Vagina (tissue), 2 donors: ENCODE data around the gene TANC2. TPM values are rescaled to one million over a fixed set of nuclear protein-coding genes. Genes with fewer than 3 reads are reported as not detected.

ENCODE experiments used
- DNase-seq, 2 donors: peaks; one replicate each; pipeline ENCODE4 v3.0.0-alpha.2; 2017; ENCODE audit errors: extremely low spot score in 2 of 2
- H3K27ac ChIP-seq: fragments of 200-600 bp; sonication (generic); one replicate; pipeline ENCODE4 v1.5.1; 2019
- H3K27me3 ChIP-seq: fragments of 200-600 bp; sonication (generic); one replicate; pipeline ENCODE4 v1.5.1; 2019
- H3K36me3 ChIP-seq, 2 donors: fragments of 200-600 bp; sonication (generic); one replicate each; pipeline ENCODE4 v1.5.1; 2017 to 2019
- H3K4me1 ChIP-seq: fragments of 200-600 bp; sonication (generic); one replicate; pipeline ENCODE4 v1.5.1; 2019
- H3K4me3 ChIP-seq, 2 donors: fragments of 200-600 bp; sonication (generic); 1 replicate in 1 of 2; 2 replicates in 1 of 2; pipeline ENCODE4 v1.5.1; 2016 to 2019
- H3K9me3 ChIP-seq: fragments of 200-600 bp; sonication (generic); one replicate; pipeline ENCODE4 v1.5.1; 2019
- POLR2A ChIP-seq, 2 donors: fragments of 450-650 bp; IDR thresholded peaks; one replicate each; pipeline ENCODE4 v1.6.1; 2017; ENCODE audit warnings: antibody characterized with exemption in 2 of 2, mild to moderate bottlenecking in 2 of 2, moderate library complexity in 2 of 2
- POLR2AphosphoS5 ChIP-seq, 2 donors: sonication (generic); formaldehyde crosslinking; IDR thresholded peaks; one replicate each; pipeline ENCODE4 v1.9.0; 2017; ENCODE audit warnings: antibody characterized with exemption in 2 of 2, mild to moderate bottlenecking in 2 of 2, low read depth in 1 of 2; ENCODE audit not compliant: insufficient read depth in 1 of 2
- intact Hi-C: fragments of 100-400 bp; cut with DNase I; formaldehyde crosslinking; loops from one replicate; pipeline ENCODE4 v1.15.1; 2023
- total RNA-seq: library from RNA; depleted of rRNA; stranded (reverse); fragments of >200 nt; gene quantifications from one replicate; pipeline ENCODE4 v1.2.3, GENCODE V29; 2016
- TF ChIP-seq, protein P1 (sequence below), 3 experiments: fragments of 450-650 bp in 2 of 3; fragments of 200-600 bp in 1 of 3; sonication (generic) in 1 of 3; IDR thresholded peaks; one replicate each; pipeline ENCODE4 v1.5.1; 2017 to 2019; ENCODE audit warnings: antibody characterized with exemption in 3 of 3, mild to moderate bottlenecking in 2 of 3, moderate library complexity in 2 of 3

Gene TANC2
- total RNA-seq, 1 donor from 2014 or later = 45.7 TPM

DNA sequence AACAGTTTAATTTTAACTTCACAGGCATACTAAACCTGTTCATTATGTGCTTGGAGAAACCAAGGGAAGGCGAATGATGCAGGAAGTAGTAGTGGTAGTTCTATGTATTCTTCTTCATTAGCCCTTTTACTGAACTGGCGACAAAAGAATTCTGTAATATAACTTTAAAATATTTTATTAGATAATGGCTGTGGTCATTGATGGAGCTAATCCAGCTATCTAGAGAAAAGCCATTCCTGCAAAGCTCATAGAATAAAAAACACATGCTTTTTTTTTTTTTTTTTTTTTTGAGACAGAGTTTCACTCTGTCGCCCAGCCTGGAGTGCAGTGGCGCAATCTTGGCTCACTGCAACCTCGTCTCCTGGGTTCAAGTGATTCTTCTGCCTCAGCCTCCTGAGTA, 23.5 kb downstream of the TANC2 start:
- TF ChIP-seq POLR2AphosphoS5 (IDR thresholded peaks at IDR 0.05; ENCODE audit: insufficient read depth in 1 of 2, low read depth in 1 of 2) (no peak), POLR2A (IDR thresholded peaks at IDR 0.05) (no peak)
- TF ChIP-seq, protein P1, sequence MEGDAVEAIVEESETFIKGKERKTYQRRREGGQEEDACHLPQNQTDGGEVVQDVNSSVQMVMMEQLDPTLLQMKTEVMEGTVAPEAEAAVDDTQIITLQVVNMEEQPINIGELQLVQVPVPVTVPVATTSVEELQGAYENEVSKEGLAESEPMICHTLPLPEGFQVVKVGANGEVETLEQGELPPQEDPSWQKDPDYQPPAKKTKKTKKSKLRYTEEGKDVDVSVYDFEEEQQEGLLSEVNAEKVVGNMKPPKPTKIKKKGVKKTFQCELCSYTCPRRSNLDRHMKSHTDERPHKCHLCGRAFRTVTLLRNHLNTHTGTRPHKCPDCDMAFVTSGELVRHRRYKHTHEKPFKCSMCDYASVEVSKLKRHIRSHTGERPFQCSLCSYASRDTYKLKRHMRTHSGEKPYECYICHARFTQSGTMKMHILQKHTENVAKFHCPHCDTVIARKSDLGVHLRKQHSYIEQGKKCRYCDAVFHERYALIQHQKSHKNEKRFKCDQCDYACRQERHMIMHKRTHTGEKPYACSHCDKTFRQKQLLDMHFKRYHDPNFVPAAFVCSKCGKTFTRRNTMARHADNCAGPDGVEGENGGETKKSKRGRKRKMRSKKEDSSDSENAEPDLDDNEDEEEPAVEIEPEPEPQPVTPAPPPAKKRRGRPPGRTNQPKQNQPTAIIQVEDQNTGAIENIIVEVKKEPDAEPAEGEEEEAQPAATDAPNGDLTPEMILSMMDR (IDR thresholded peaks at IDR 0.05) = no peak
- Histone ChIP-seq H3K36me3 (no peaks in the 10 kb centered on the region), H3K4me3 (no peak overlapping the region), H3K27ac (no peak overlapping the region), H3K4me1 (no peaks in the 10 kb centered on the region), H3K9me3 (no peaks in the 10 kb centered on the region), H3K27me3 (no peaks in the 10 kb centered on the region)
- intact Hi-C loops = no loop called here
- no peak for DNase-seq

DNA sequence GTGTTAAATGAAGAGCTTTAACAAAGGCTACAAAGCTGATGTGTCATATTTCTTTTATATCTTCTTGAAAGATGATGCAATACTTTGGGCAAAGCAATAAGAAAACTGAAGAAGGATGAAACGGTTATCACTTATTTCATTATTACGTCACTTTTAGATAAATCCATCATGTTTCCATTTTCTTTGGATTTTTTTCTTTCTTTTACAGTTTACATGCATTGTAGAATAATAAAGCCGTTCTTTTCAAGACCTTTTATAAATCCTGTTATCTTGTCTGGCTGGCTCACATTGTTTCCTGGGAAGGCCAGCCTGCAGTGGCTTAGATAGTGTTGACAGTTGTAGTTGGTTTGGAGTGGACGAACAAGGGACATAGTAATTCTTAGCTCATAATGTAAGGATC, 28.9 kb downstream of the TANC2 start:
- no peak overlapping the region for H3K4me3 ChIP-seq
- TF ChIP-seq, protein P1 (IDR thresholded peaks at IDR 0.05) = no peak
- no peak for TF ChIP-seq POLR2A (IDR thresholded peaks at IDR 0.05)
- no peak for TF ChIP-seq POLR2AphosphoS5 (IDR thresholded peaks at IDR 0.05; ENCODE audit: insufficient read depth in 1 of 2, low read depth in 1 of 2)

DNA sequence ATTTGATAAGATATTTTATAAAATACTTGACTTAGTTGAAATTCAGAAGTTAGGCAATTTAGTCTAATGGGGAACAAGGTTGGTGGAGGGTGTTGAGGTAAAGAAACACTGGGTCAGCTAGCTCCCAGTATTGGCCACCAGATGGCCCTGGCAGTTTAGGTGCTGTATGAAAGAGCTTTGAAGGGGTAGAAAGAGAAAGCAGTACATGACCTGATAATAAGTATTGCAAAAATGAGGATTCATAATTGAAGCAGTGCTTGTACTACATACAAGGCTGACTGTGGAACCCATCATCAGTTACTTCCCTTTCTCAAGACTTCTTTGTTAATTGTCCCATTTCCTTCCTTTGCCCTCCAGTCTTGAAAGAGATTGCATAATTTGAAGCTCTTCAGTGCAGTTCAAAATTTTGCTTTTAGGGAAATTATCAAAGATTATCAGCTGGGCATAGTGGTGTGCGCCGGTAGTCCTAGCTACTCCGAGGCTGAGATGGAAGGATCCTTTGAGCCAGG, 29.4 kb downstream of the TANC2 start:
- Histone ChIP-seq H3K27me3 (no peaks in the 10 kb centered on the region), H3K4me3 (no peak overlapping the region), H3K9me3 (no peaks in the 10 kb centered on the region), H3K27ac (no peak overlapping the region), H3K36me3 (no peaks in the 10 kb centered on the region), H3K4me1 (no peaks in the 10 kb centered on the region)
- TF ChIP-seq, protein P1 (IDR thresholded peaks at IDR 0.05) = no peak
- TF ChIP-seq POLR2A (IDR thresholded peaks at IDR 0.05) = no peak
- TF ChIP-seq POLR2AphosphoS5 (IDR thresholded peaks at IDR 0.05; ENCODE audit: insufficient read depth in 1 of 2, low read depth in 1 of 2) = no peak
- intact Hi-C loops = no loop called here
- DNase-seq = no peak

More for the DNA sequence above, 28.9 kb downstream of the TANC2 start:
- Histone ChIP-seq H3K27ac (no peak overlapping the region), H3K9me3 (no peaks in the 10 kb centered on the region), H3K4me1 (no peaks in the 10 kb centered on the region), H3K36me3 (no peaks in the 10 kb centered on the region), H3K27me3 (no peaks in the 10 kb centered on the region)
- intact Hi-C loops = no loop called here
- no peak for DNase-seq

DNA sequence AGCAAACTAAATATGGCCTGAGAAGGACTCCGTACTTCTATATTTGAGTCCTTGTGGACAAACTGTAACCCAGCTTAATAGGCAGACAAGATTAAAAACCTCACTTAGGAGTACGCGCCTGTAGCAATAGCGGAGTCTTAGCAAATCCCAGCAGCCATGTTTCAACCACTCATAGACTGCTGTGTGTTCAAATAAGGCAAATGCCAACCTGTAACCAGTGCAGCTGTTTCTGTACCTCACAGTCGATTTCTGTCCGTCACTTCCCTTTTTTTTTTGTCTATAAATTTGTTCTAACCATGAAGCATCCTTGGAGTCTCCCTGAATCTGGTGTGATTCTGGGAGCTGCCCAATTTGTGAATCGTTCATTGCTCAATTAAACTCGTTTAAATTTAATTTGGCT, 30.2 kb downstream of the TANC2 start:
- Histone ChIP-seq H3K4me1 (no peaks in the 10 kb centered on the region), H3K36me3 (no peaks in the 10 kb centered on the region), H3K27me3 (no peaks in the 10 kb centered on the region), H3K9me3 (no peaks in the 10 kb centered on the region), H3K27ac (no peak overlapping the region), H3K4me3 (no peak overlapping the region)
- intact Hi-C loops = no loop called here
- no peak for DNase-seq
- TF ChIP-seq POLR2A (IDR thresholded peaks at IDR 0.05) = no peak
- TF ChIP-seq POLR2AphosphoS5 (IDR thresholded peaks at IDR 0.05; ENCODE audit: insufficient read depth in 1 of 2, low read depth in 1 of 2) = no peak

DNA sequence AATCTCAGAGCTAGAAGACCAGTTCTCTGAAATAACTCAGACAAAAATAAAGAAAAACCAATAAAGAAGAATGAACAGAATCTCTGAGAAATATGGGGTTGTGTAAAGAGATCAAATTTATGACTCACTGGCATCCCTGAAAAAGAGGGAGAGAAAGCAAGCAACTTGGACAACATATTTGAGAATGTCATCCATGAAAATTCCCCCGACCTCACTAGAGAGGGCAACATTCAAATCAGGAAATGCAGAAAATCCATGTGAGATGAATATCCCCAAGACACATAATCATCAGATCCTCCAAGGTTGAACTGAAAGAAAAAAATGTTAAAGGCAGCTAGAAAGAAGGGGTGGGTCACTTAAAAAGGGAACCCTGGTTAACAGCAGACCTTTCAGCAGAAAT, 32.1 kb downstream of the TANC2 start:
- H3K4me1 ChIP-seq = no peaks in the 10 kb centered on the region
- H3K36me3 ChIP-seq = no peaks in the 10 kb centered on the region
- no peak overlapping the region for H3K4me3 ChIP-seq
- no peak for DNase-seq
- intact Hi-C loops = no loop called here
- H3K27ac ChIP-seq = no peak overlapping the region
- no peaks in the 10 kb centered on the region for H3K9me3 ChIP-seq
- H3K27me3 ChIP-seq = no peaks in the 10 kb centered on the region
- TF ChIP-seq, protein P1 (IDR thresholded peaks at IDR 0.05) = no peak
- TF ChIP-seq POLR2AphosphoS5 (IDR thresholded peaks at IDR 0.05; ENCODE audit: insufficient read depth in 1 of 2, low read depth in 1 of 2) (no peak), POLR2A (IDR thresholded peaks at IDR 0.05) (no peak)
